ENCODE results near the gene MOV10L1. TPM values are rescaled to one million over a fixed set of nuclear protein-coding genes. Genes with fewer than 3 reads are reported as not detected.

The MOV10L1 gene
- under 1 TPM in 4 of 6 experiments, not detected in 2; 0.21 to 0.31 (median 0.24) TPM for total RNA-seq
- long read RNA-seq: 0 reads

- 63% methylated on average over 23 of the region's 83 CpGs for WGBS (ENCODE audit: insufficient coverage, low coverage, low lambda C conversion rate, missing lambda C conversion rate)
- Histone ChIP-seq H3K36me3 (no peaks in the 10 kb centered on the region), H3K27me3 (no peaks in the 10 kb centered on the region), H3K27ac (no peak within 1 kb of the TSS), H3K4me1 (no peaks in the 10 kb centered on the region), H3K4me3 (no peak within 1 kb of the TSS), H3K9me3 (no peaks in the 10 kb centered on the region)
- ATAC-seq: peak in 3 of 4 donors; percentile 14 to 43 (median 43)
- peak in 1 of 3 donors; percentile 66 for DNase-seq
- TF ChIP-seq CTCF (IDR thresholded peaks at IDR 0.05) (no peak), POLR2A (IDR thresholded peaks at IDR 0.05) (no peak)
- intact Hi-C loops (cut with DNase I): no loop called here
Observed at GRCh38 chr22:50089682-50090411, at the start of gene MOV10L1. MOV10L1 (plus strand) TSS chr22:50090006; CDS start chr22:50090089, 83 bp downstream.

- no peaks in the 10 kb centered on the region for H3K9me3 ChIP-seq
- DNase-seq (no peak), ATAC-seq (no peak)
- no peak overlapping the region for H3K4me3 ChIP-seq
- intact Hi-C loops (cut with DNase I): no loop called here
- no peaks in the 10 kb centered on the region for H3K36me3 ChIP-seq
- no peak overlapping the region for H3K27ac ChIP-seq
- no peaks in the 10 kb centered on the region for H3K27me3 ChIP-seq
- WGBS (ENCODE audit: insufficient coverage, low coverage, low lambda C conversion rate, missing lambda C conversion rate): 73% methylated on average over 4 of the region's 7 CpGs
- no peak for TF ChIP-seq CTCF (IDR thresholded peaks at IDR 0.05)
- TF ChIP-seq POLR2A (IDR thresholded peaks at IDR 0.05): no peak
- no peaks in the 10 kb centered on the region for H3K4me1 ChIP-seq
Observed at GRCh38 chr22:50040717-50041116, 49.1 kb upstream of the MOV10L1 start.

GRCh38 chr22:50041361-50042065 lies 48.3 kb upstream of the MOV10L1 start:
- Histone ChIP-seq H3K4me1 (no peaks in the 10 kb centered on the region), H3K27ac (no peak overlapping the region), H3K4me3 (no peak overlapping the region), H3K27me3 (no peaks in the 10 kb centered on the region), H3K9me3 (no peaks in the 10 kb centered on the region), H3K36me3 (no peaks in the 10 kb centered on the region)
- 88% methylated on average over 10 of the region's 17 CpGs for WGBS (ENCODE audit: insufficient coverage, low coverage, low lambda C conversion rate, missing lambda C conversion rate)
- ATAC-seq: no peak
- no peak for DNase-seq
- TF ChIP-seq CTCF (IDR thresholded peaks at IDR 0.05) (no peak), POLR2A (IDR thresholded peaks at IDR 0.05) (no peak)
- intact Hi-C loops (cut with DNase I): no loop called here

GRCh38 chr22:50044485-50045118 lies 45.2 kb upstream of the MOV10L1 start:
- Histone ChIP-seq H3K27ac (no peak overlapping the region), H3K4me1 (no peaks in the 10 kb centered on the region), H3K36me3 (no peaks in the 10 kb centered on the region), H3K9me3 (no peaks in the 10 kb centered on the region), H3K4me3 (no peak overlapping the region), H3K27me3 (no peaks in the 10 kb centered on the region)
- 54% methylated on average over 14 of the region's 30 CpGs for WGBS (ENCODE audit: insufficient coverage, low coverage, low lambda C conversion rate, missing lambda C conversion rate)
- no peak for DNase-seq
- no peak for TF ChIP-seq POLR2A (IDR thresholded peaks at IDR 0.05)
- no peak for TF ChIP-seq CTCF (IDR thresholded peaks at IDR 0.05)
- intact Hi-C loops (cut with DNase I): no loop called here
- ATAC-seq: no peak
